Esophagus (tissue), 2 donors: Measurements from ENCODE around the gene BHLHE40. TPM values are rescaled to one million over a fixed set of nuclear protein-coding genes. Genes with fewer than 3 reads are reported as not detected.

Experiments used
- H3K27ac ChIP-seq, 2 donors: one replicate each; pipeline ENCODE4 v1.5.1; 2013; ENCODE audit warnings: low read depth in 2 of 2, mild to moderate bottlenecking in 2 of 2, inconsistent platforms in 1 of 2, low read length in 1 of 2, moderate library complexity in 1 of 2
- H3K27me3 ChIP-seq, 2 donors: one replicate each; pipeline ENCODE4 v1.6.1; 2013; ENCODE audit warnings: low read length in 2 of 2, control low read depth in 1 of 2, mild to moderate bottlenecking in 1 of 2; ENCODE audit not compliant: insufficient read depth in 2 of 2, control insufficient read depth in 1 of 2
- H3K36me3 ChIP-seq, 2 donors: one replicate each; pipeline ENCODE4 v1.6.1; 2013; ENCODE audit warnings: low read length in 1 of 2; ENCODE audit not compliant: control insufficient read depth in 2 of 2, insufficient read depth in 2 of 2
- H3K4me1 ChIP-seq, 2 donors: one replicate each; pipeline ENCODE4 v1.6.1; 2013; ENCODE audit warnings: low read length in 1 of 2; ENCODE audit not compliant: control insufficient read depth in 2 of 2, insufficient read depth in 2 of 2
- H3K4me3 ChIP-seq, 2 donors: one replicate each; pipeline ENCODE4 v1.5.1; 2013; ENCODE audit warnings: low read length in 2 of 2, mild to moderate bottlenecking in 2 of 2, low read depth in 1 of 2, moderate library complexity in 1 of 2
- H3K9me3 ChIP-seq, 2 donors: one replicate each; pipeline ENCODE4 v1.6.1; 2013; ENCODE audit warnings: mild to moderate bottlenecking in 2 of 2, low read depth in 1 of 2, low read length in 1 of 2, moderate library complexity in 1 of 2; ENCODE audit not compliant: control insufficient read depth in 2 of 2, insufficient read depth in 1 of 2
- WGBS, 2 donors: extraction: QIAGEN DNeasy Blood & Tissue Kit; methylation state at CpG; one replicate each; pipeline ENCODE4 v1.1.7; 2013; 5-methylcytosine and 5-hydroxymethylcytosine counted together
- polyA plus RNA-seq, 2 donors: library from polyadenylated mRNA; stranded (reverse); fragments of 200-250 nt; gene quantifications; one replicate each; pipeline ENCODE4 v1.2.3, GENCODE V29; 2013
- donor health status: healthy with polysubstance abuse.
- donor health status: Bipolar disorder and iron deficiency.

The BHLHE40 gene
- polyA plus RNA-seq, 2 donors, result 84.0 to 185 TPM

- 40 to 57% methylated on average over 15 of the region's 15 CpGs for WGBS, 2 donors
- Histone ChIP-seq H3K9me3 (no peaks in the 10 kb centered on the region), H3K27ac (peak overlapping the region; percentile 90 to 92), H3K4me3 (no peak overlapping the region), H3K4me1 (peaks cover 0 to 13% of the 10 kb centered on the region in 2 donors), H3K36me3 (no peaks in the 10 kb centered on the region), H3K27me3 (no peaks in the 10 kb centered on the region)
These were observed 43.9 kb downstream of the BHLHE40 start for GRCh38 chr3:5022966-5023776.

- H3K9me3 ChIP-seq, result no peaks in the 10 kb centered on the region
- peak overlapping the region; percentile 90 to 92 for H3K27ac ChIP-seq
- WGBS, 2 donors, result 83 to 84% methylated on average over 9 of the region's 9 CpGs
- H3K27me3 ChIP-seq, result no peaks in the 10 kb centered on the region
- H3K4me1 ChIP-seq, result peaks cover 0 to 6% of the 10 kb centered on the region in 2 donors
- H3K36me3 ChIP-seq, result no peaks in the 10 kb centered on the region
- no peak overlapping the region for H3K4me3 ChIP-seq
These were observed 44.6 kb downstream of the BHLHE40 start for GRCh38 chr3:5023777-5024346.

GRCh38 chr3:5026046-5026362 lies 46.8 kb downstream of the BHLHE40 start:
- no peaks in the 10 kb centered on the region for H3K4me1 ChIP-seq
- H3K4me3 ChIP-seq, result peak overlapping the region in 1 of 2 donors; percentile 12
- H3K36me3 ChIP-seq, result no peaks in the 10 kb centered on the region
- H3K9me3 ChIP-seq, result no peaks in the 10 kb centered on the region
- H3K27ac ChIP-seq, result peak overlapping the region; percentile 65 to 72
- no peaks in the 10 kb centered on the region for H3K27me3 ChIP-seq
- 33 to 41% methylated on average over 5 of the region's 5 CpGs for WGBS, 2 donors

- WGBS, 2 donors, result 87 to 100% methylated on average over 1 of the region's 1 CpG
- H3K4me1 ChIP-seq, result no peaks in the 10 kb centered on the region
- no peak overlapping the region for H3K27ac ChIP-seq
These were observed 50.5 kb downstream of the BHLHE40 start for GRCh38 chr3:5029715-5030114.

GRCh38 chr3:5030152-5030551 lies 50.9 kb downstream of the BHLHE40 start:
- no peaks in the 10 kb centered on the region for H3K27me3 ChIP-seq
- no peaks in the 10 kb centered on the region for H3K4me1 ChIP-seq
- H3K27ac ChIP-seq, result no peak overlapping the region
- 96 to 97% methylated on average over 5 of the region's 5 CpGs for WGBS, 2 donors
- H3K36me3 ChIP-seq, result no peaks in the 10 kb centered on the region
- H3K4me3 ChIP-seq, result no peak overlapping the region
- no peaks in the 10 kb centered on the region for H3K9me3 ChIP-seq

More at GRCh38 chr3:5029715-5030114, 50.5 kb downstream of the BHLHE40 start:
- Histone ChIP-seq H3K27me3 (no peaks in the 10 kb centered on the region), H3K4me3 (no peak overlapping the region), H3K36me3 (no peaks in the 10 kb centered on the region), H3K9me3 (no peaks in the 10 kb centered on the region)

- WGBS, 2 donors, result 75 to 87% methylated on average over 6 of the region's 6 CpGs
- Histone ChIP-seq H3K27ac (no peak overlapping the region), H3K4me1 (no peaks in the 10 kb centered on the region), H3K9me3 (no peaks in the 10 kb centered on the region), H3K36me3 (no peaks in the 10 kb centered on the region), H3K4me3 (no peak overlapping the region), H3K27me3 (no peaks in the 10 kb centered on the region)
These were observed 53.6 kb downstream of the BHLHE40 start for GRCh38 chr3:5032844-5033243.

Other genes starting within 250 kb of the BHLHE40 start
- 10 to 100 TPM; 45.5 to 50.8 TPM for gene ARL8B, start 142.9 kb downstream of the BHLHE40 start, polyA plus RNA-seq
- 1 to 10 TPM; 5.8 to 9.0 TPM for gene EDEM1, start 208.3 kb downstream of the BHLHE40 start, polyA plus RNA-seq